ENCODE results near the gene CAMKV.
"Not testable (repeated sequence)": the region's sequence is repeated elsewhere in the genome, so short reads cannot be mapped to it uniquely, and the experiment has no call there.

Gene CAMKV

GRCh38 chr3:49869525-49870126 lies at the start of gene CAMKV:
Gene CAMKV, minus strand, starts transcription at chr3:49869906. Its CDS starts 7,518 bp downstream, at chr3:49862388.
- H3K27me3 Mint-ChIP-seq, result peaks cover 34% of the 10 kb centered on the region
- peaks cover 10% of the 10 kb centered on the region for H3K4me1 Mint-ChIP-seq
- ATAC-seq (peak; percentile 10), DNase-seq (peak; percentile 38)
- H3K36me3 Mint-ChIP-seq (ENCODE audit: low read depth), result no peaks in the 10 kb centered on the region
- H3K9me3 Mint-ChIP-seq, result no peaks in the 10 kb centered on the region
- H3K4me3 Mint-ChIP-seq, result peak within 1 kb of the TSS; percentile 21
- no peak within 1 kb of the TSS for H3K27ac Mint-ChIP-seq

DNA sequence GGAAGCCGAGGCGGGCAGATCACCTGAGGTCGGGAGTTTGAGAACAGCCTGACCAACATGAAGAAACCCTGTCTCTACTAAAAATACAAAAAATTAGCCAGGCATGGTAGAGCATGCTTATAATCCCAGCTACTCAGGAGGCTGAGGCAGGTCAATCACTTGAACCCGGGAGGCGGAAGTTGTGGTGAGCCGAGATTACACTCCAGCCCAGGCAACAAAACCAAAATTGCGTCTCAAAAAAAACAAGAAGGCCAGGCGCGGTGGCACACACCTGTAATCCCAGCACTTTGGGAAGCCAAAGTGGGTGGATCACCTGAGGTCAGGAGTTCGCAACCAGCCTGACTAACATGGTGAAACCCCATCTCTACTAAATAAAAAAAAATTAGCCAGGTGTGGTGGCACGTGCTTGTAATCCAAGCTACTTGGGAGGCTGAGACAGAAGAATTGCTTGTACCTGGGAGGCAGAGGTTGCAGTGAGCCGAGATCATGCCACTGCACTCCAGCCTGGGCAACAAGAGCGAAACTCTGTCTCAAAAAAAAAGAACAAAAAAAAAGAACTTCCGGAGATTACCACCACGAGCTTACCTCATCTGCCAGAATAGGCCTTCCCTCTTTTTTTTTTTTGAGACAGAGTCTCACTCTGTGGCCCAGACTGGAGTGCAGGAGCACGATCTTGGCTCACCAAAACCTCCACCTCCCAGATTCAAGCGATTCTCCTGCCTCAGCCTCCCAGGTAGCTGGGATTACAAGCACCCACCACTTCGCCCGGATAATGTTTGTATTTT lies 48.3 kb upstream of the CAMKV start:
- not testable (repeated sequence) for H3K27ac Mint-ChIP-seq; H3K4me3 Mint-ChIP-seq; ATAC-seq; H3K36me3 Mint-ChIP-seq (ENCODE audit: low read depth); H3K27me3 Mint-ChIP-seq; H3K4me1 Mint-ChIP-seq; DNase-seq; H3K9me3 Mint-ChIP-seq

DNA sequence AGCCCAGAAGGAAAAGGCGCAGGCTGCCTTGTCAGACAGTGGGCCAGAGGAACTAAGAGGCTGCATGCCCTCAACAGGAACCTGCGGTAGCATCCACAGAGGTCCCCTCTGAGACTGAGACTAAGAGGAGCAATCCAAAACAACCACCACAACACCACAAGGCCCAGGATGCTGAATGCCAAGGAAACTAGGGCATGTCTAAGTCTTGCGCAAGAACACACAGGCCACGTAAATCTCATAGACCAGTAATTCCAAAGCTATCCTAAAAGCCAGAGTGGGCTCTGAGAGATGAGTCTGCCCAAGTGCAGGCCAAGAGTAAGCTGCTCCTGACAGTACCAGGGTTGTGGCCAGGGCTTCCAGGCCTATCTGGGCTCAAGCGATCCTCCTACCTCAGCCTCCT lies 47.0 kb upstream of the CAMKV start:
- Mint-ChIP-seq H3K9me3 (no peaks in the 10 kb centered on the region), H3K4me1 (peaks cover 2% of the 10 kb centered on the region), H3K36me3 (ENCODE audit: low read depth) (no peaks in the 10 kb centered on the region), H3K27me3 (no peaks in the 10 kb centered on the region), H3K27ac (no peak overlapping the region), H3K4me3 (no peak overlapping the region)
- ATAC-seq (no peak), DNase-seq (no peak)

DNA sequence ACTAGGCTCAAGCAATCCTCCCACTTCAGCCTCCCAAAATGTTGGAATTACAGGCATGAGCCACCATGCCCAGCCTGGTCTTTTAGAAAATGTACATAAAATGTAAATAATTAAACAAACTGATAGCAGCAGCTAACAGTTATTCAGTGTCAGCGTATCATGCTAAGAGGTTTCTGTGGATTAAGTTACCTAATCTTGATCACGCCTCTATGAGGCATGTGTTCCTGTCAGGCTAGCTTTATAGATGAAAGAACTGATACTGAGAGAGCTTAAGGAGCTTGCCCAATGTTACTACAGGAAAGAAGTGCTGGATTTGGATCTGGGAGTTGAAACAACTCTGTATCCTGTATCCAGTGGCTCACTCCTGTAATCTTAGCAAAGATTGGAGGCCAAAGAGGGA lies 45.2 kb upstream of the CAMKV start:
- Mint-ChIP-seq H3K36me3 (ENCODE audit: low read depth) (peaks cover 5% of the 10 kb centered on the region), H3K9me3 (no peaks in the 10 kb centered on the region), H3K4me1 (peaks cover 2% of the 10 kb centered on the region), H3K4me3 (no peak overlapping the region), H3K27me3 (no peaks in the 10 kb centered on the region), H3K27ac (no peak overlapping the region)
- DNase-seq, result no peak
- ATAC-seq, result no peak

DNA sequence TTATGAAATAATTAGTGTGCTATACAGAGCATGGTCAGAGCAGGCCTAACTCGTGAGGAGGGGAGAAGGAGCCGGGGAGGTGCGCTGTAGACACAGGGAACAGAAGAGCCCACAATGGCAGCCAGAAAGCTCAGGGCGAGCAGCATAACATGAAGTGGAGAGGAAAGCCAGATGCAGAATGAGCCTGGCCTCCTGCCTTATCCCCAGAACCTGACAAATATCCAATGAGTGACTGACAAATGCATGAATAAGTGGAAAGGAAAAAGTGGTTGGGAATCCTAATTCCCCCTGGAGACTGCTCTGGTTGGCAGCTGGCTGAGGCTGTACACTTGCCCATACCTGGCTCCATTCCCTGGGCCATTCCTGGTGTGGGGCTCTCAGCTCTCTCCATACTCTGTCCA lies 43.2 kb upstream of the CAMKV start:
- Mint-ChIP-seq H3K27me3 (no peaks in the 10 kb centered on the region), H3K4me3 (no peak overlapping the region), H3K4me1 (no peaks in the 10 kb centered on the region), H3K36me3 (ENCODE audit: low read depth) (peaks cover 6% of the 10 kb centered on the region), H3K27ac (no peak overlapping the region), H3K9me3 (no peaks in the 10 kb centered on the region)
- ATAC-seq (no peak), DNase-seq (no peak)

- no peaks in the 10 kb centered on the region for H3K9me3 Mint-ChIP-seq
- H3K4me1 Mint-ChIP-seq, result peaks cover 4% of the 10 kb centered on the region
- no peak overlapping the region for H3K4me3 Mint-ChIP-seq
- no peak for ATAC-seq
- H3K27me3 Mint-ChIP-seq, result no peaks in the 10 kb centered on the region
- H3K36me3 Mint-ChIP-seq (ENCODE audit: low read depth), result peaks cover 6% of the 10 kb centered on the region
- DNase-seq, result no peak
- H3K27ac Mint-ChIP-seq, result no peak overlapping the region
Observed at GRCh38 chr3:49911611-49912010, 41.9 kb upstream of the CAMKV start.

- Mint-ChIP-seq H3K27me3 (no peaks in the 10 kb centered on the region), H3K4me3 (no peak overlapping the region), H3K36me3 (ENCODE audit: low read depth) (peaks cover 6% of the 10 kb centered on the region), H3K9me3 (no peaks in the 10 kb centered on the region), H3K27ac (no peak overlapping the region), H3K4me1 (peaks cover 10% of the 10 kb centered on the region)
- ATAC-seq (no peak), DNase-seq (no peak)
Observed at GRCh38 chr3:49911124-49911420, 41.4 kb upstream of the CAMKV start.

DNA sequence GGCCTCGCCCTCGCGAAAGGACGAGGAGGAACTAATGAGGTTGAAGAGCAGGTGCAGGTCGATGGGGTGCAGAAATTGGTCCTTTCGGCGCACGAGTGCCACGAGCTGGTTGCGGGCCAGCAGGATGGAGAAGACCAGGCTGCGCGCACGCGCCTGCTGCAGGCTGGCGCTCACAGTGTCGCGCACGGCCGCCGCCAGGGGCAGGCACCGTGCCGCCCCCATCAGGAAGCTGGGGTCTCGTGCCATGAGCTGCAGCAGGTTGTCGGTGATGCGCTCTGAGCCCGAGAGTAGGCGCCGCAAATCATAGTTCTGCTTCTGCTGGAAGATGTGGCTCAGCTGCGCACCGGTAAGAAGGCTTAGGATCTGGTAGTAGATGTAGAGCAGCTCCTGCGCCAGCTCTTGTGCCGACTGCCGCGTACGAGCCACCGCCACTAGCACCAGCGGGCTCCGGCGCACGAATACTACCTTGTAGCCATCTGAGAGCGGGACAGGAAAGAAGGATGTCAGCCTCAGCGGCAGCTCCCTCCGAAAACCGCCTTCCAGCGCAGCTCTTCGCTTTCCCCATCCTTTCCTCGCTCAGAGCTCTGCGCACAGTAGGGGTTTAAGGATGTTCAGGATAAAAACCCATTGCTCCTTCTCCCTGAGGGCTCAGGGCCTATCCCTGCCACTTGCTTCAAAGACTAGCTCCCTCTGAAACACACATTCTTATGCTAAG lies 40.9 kb upstream of the CAMKV start:
- H3K9me3 Mint-ChIP-seq, result no peaks in the 10 kb centered on the region
- DNase-seq (no peak), ATAC-seq (no peak)
- no peaks in the 10 kb centered on the region for H3K27me3 Mint-ChIP-seq
- no peak overlapping the region for H3K27ac Mint-ChIP-seq
- no peak overlapping the region for H3K4me3 Mint-ChIP-seq
- H3K36me3 Mint-ChIP-seq (ENCODE audit: low read depth), result peaks cover 6% of the 10 kb centered on the region
- H3K4me1 Mint-ChIP-seq, result peaks cover 15% of the 10 kb centered on the region

GRCh38 chr3:49908373-49909199 lies 38.9 kb upstream of the CAMKV start:
- Mint-ChIP-seq H3K4me3 (no peak overlapping the region), H3K9me3 (no peaks in the 10 kb centered on the region), H3K4me1 (peaks cover 23% of the 10 kb centered on the region), H3K36me3 (ENCODE audit: low read depth) (peaks cover 6% of the 10 kb centered on the region), H3K27ac (no peak overlapping the region), H3K27me3 (no peaks in the 10 kb centered on the region)
- no peak for DNase-seq
- ATAC-seq, result no peak

- Mint-ChIP-seq H3K4me3 (peak overlapping the region; percentile 24), H3K36me3 (ENCODE audit: low read depth) (peaks cover 6% of the 10 kb centered on the region)
- peak; percentile 44 for ATAC-seq
Observed at GRCh38 chr3:49906073-49906743, 36.5 kb upstream of the CAMKV start.

GRCh38 chr3:49904448-49904847 lies 34.7 kb upstream of the CAMKV start:
- not testable (repeated sequence) for H3K27me3 Mint-ChIP-seq; H3K27ac Mint-ChIP-seq; H3K36me3 Mint-ChIP-seq (ENCODE audit: low read depth); ATAC-seq; H3K9me3 Mint-ChIP-seq; DNase-seq
- Mint-ChIP-seq H3K4me3 (peak overlapping the region; percentile 82), H3K4me1 (peaks cover 25% of the 10 kb centered on the region)

More at GRCh38 chr3:49906073-49906743, 36.5 kb upstream of the CAMKV start:
- no peaks in the 10 kb centered on the region for H3K27me3 Mint-ChIP-seq
- no peaks in the 10 kb centered on the region for H3K9me3 Mint-ChIP-seq
- H3K4me1 Mint-ChIP-seq, result peaks cover 25% of the 10 kb centered on the region
- peak; percentile 60 for DNase-seq
- H3K27ac Mint-ChIP-seq, result no peak overlapping the region

DNA sequence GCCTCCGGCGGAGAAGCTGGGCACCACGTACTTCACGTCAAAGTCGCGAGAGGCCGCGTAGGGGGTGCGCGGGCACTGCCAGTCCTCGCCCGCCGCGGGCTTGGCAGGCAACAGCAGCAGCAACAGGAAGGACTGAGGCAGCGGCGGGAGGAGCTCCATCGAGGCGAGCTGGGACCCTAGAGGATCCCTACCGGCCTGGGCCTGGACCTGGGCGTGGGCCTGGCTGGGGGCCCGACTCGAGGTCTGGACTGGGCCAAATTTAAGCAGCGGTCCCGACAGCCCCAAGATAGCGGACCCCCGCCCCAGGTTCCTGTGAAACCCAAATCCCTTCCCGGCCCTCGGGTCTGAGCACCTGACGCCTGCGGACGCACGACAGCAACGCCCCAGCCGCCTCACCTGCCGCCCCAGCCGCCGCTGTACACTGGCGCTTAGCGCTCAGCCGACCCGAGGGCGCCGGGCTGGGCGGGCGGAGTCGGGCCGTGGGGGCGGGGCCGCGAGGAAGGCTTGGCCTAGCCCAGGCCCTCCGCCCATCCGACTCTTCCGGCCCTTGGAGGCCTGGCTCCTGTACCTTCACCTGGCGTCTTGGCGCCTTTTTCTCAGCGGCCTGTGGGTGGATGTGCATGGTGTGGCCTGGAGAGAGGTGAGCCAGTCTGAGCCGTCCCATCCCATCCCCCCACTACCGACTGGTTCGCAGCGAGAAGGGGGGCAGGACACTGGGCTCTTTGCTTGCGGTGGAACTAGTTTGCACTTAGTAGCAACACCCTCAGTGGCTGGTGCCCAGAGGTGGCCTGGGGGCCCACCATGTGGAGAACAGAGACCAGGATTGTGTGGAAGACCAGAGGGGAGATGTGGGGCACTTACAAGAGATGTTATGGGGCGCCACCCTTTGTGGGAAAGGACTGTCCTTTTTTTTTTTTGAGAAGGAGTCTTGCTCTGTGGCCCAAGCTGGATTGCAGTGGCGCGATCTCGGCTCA lies 34.0 kb upstream of the CAMKV start, which contains the start of gene MST1R:
Gene MST1R (minus strand): TSS at position 423 of the 974 bp plus-strand sequence. CDS start 264 bp downstream, at position 159.
- no peaks in the 10 kb centered on the region for H3K27me3 Mint-ChIP-seq
- H3K36me3 Mint-ChIP-seq (ENCODE audit: low read depth), result no peaks in the 10 kb centered on the region
- ATAC-seq (peak; percentile 97), DNase-seq (peak; percentile 90)
- H3K4me3 Mint-ChIP-seq, result peak within 1 kb of the TSS; percentile 82
- H3K9me3 Mint-ChIP-seq, result no peaks in the 10 kb centered on the region
- H3K4me1 Mint-ChIP-seq, result peaks cover 25% of the 10 kb centered on the region
- peak within 1 kb of the TSS; percentile 65 for H3K27ac Mint-ChIP-seq

Data from activated naive CD8-positive, alpha-beta T cell treated with anti-CD3 and anti-CD28 coated beads, Interleukin-2, amount 50 U/mL, for 24 hours (primary cell).